HT-29 (cell line): ENCODE measurements around the gene RNU5B-1. TPM values are rescaled to one million over a fixed set of nuclear protein-coding genes. Genes with fewer than 3 reads are reported as not detected.

Source experiments
- DNase-seq: peaks from one replicate; pipeline ENCODE4 v3.0.0-alpha.2; 2015; ENCODE audit warnings: low spot score
- total RNA-seq: library from RNA; depleted of rRNA; stranded (reverse); fragments of >200 nt; shearing (Covaris generic); gene quantifications from 2 replicates; pipeline ENCODE4 v1.2.3, GENCODE V29; 2014

RNU5B-1 gene
- total RNA-seq, 1 experiment from 2014 or later: not detected

DNA sequence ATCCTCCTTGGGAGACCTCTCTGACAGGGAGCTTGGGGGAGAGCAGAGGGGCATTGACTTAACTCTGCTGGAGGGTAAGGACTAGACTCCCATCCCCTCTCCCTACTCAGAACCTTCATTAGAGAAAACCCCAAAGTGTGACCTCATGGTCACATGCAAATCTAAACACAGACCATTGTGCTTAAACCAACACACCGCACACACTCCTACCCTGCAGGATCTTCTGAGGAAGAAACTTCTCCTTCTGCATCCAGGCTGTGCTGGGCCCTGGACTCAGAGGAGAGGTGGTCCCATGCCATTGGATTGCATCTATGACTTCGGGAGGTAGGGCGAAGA is 17.0 kb upstream of the RNU5B-1 start:
- DNase-seq: no peak

DNA sequence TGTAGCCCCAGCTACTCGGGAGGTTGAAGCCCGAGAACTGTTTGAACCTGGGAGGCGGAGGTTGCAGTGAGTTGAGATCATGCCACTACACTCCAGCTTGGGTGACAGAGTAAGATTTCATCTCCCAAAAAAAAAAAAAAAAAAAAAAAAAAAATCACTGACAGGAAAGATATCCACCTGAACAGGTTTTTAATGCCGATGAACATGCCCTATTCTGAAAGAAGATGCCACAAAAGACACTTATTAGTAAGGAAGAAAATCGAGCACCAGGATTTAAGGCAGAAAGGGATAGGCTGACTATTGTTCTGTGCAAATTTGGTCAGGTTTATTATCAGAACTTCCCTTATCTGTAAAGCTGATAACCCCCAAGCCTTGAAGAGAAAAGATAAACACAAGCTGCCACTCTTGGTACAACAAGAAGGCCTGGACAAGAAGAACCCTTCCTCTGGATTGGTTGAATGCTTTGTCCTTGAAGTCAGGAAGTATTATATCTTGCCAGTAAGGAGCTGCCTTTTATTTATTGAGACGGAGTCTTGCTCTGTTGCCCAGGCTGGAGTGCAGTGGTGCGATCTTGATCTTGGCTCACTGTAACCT is 15.1 kb upstream of the RNU5B-1 start:
- DNase-seq: no peak

DNA sequence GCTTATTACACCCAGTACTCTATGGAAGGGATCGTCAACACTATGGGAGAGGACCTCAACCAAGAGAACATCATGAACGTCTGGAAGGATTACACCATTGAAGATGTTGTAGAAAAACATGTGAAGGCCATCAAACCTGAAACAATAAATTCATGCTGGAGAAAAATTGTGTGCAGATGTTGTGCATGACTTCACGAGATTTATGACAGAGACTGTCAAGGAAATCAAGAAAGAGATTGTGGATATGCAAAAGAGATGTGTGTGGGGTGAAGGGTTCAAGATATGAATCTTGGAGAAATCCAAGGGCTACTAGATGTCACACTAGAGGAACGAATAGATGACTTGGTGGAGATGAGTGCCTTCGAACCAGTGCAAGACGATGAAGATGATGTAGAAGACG is 14.2 kb upstream of the RNU5B-1 start:
- no peak for DNase-seq

DNA sequence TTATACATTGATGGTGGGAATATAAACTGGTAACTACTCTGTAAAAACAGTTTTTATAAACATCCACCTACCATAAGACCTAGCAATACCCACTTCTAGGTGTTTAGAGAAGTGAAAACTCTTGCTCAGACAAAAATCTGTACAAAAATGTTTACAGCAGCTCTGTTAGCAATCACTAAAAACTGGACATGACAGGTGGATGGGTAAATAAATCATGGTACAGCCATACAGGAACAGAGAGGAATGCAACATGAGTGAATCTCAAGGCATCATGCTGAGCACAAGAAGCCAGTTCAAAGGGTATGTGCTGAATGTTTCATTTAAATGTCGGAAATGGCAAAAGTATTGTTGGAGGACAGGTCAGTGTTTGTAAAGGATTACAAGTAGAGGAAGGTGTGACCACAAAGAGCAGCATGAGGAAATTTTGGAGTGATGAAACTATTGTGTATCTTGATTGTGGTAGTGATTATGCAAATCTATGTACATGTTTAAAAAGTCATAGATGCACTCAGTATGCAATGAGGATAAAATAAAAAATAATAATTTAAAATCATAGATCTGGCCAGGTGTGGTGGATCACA is 11.4 kb upstream of the RNU5B-1 start:
- no peak for DNase-seq

DNA sequence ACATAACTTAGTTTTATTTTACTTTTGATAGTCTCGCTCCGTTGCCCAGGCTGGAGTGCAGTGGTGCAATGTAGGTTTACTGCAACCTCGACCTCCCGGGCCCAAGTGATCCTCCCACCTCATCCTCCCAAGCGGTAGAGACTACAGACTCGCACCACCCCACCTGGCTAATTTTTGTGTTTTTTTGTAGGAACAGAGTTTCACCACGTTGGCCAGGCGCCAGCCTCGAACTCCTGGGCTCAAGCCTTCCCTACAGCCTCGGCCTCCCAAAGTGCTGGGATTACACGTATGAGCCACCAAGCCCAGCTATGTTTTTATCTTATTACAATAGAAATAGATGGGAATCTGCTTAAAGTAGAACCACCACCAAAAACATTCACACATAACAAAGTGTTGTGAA is 5.7 kb upstream of the RNU5B-1 start:
- no peak for DNase-seq

DNA sequence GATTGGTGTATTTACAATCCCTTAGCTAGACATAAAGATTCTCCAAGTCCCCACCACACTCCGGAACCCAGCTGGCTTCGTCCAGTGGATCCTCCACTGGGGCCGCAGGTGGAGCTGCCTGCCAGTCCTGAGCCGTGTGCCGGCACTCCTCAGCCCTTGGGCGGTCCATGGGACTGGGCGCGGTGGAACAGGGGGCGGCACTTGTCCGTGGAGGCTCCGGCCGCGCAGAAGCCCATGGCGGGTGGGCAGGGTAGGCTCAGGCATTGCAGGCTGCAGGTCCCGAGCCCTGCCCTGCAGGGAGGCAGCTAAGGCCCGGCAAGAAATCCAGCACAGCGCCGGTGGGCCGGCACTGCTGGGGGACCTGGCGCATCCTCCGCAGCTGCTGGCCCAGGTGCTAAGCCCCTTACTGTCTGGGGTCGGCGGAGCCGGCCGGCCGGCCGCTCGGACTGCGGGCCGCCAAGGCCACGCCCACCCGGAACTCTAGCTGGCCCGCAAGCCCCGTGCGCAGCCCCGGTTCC is 3.5 kb upstream of the RNU5B-1 start:
- DNase-seq: no peak

DNA sequence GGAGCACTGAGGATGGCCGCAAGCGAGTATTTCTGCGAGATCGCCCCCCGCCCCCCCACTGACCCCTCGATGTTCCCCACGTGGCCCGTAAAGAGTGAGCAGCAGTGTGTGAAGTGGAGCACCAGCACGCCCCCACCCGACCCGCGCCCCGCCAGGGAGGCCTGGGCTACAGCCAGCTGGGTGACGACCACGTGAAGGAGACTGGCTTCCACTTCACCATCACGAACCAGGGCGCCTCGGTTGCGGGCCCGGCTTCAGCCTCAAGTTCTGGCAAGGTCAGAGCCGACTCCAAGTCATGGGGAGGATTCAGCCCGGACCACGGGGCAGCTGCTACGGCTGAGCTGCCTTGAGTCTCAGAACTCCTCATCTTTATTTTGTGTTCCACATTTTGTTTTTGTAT is 2.4 kb upstream of the RNU5B-1 start:
- no peak for DNase-seq

DNA sequence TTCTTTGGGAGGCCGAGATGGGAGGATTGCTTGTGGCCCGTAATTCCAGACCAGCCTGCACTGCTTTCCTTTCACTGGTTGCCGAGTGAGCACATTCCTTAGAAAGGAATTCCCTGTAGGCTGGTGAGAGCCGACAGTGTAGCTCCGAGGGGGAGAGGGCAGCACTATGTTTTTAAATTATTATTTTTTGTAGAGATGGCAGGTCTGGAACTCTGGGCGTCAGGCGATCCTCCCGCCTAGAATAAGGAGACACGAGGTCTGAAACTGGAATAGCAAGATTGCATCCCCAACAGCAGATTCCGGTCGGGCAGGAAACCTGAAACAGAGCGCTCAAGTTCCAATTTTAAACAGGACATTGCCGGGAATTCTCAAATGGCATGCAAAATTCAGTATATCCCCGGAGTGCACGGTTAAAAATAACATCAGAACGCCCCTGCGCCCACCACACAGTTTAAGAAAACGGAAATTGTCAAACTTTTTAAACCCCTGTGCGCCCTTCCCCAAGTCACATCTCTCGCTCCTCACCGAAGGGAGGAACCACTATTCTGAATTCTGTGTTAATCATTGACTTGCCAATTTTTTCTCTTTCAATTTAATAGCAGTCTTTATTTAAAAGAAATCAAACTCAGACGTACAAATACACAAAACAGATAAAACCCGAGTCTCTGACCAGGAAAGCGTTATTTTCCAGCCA is 643 bp upstream of the RNU5B-1 start:
- peak; percentile 85 for DNase-seq

DNA sequence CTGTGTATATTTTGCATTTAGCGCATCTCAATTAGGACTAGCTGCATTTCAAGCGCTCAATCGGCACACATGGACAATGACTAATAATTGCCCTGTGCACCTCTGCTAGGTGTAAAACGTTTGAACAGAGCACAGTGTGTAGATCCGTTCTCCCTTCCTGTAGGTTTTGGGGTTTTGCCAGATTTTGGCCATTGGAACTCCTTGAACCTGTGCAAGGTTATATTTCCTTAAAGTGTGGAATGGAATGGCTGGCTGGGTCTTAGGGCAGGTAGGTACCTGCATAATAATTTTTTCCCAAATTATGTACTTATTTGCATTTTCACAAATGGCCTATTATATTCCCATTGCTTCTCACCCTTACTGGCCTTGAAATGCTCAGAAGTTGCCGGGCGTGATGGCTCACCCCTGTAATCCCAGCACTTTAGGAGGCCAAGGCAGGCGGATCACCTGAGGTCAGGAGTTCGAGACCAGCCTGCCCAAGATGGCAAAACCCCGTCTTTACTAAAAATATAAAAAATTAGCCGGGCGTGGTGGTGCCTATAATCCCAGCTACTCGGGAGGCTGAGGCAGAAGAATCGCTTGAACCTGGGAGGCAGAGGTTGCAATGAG is 777 bp downstream of the RNU5B-1 start:
- no peak for DNase-seq

DNA sequence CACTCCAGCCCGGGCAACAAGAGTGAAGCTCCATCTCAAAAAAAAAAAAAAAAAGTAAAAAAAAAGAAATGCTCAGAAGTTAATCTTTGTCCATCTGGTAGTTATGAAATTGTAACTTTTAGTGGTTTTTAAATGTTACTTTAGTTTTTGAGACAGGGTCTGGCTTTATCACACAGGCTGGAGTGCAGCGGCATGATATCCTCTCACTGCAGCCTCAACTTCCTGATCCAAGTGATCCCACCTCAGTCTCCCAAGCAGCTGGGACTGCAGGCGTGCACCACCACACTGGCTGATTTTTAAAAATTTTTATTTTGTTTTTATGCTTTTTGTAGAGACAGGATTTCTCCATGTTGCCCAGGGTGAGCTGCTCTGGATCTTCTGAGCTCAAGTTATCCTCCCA is 1.3 kb downstream of the RNU5B-1 start:
- DNase-seq: no peak

DNA sequence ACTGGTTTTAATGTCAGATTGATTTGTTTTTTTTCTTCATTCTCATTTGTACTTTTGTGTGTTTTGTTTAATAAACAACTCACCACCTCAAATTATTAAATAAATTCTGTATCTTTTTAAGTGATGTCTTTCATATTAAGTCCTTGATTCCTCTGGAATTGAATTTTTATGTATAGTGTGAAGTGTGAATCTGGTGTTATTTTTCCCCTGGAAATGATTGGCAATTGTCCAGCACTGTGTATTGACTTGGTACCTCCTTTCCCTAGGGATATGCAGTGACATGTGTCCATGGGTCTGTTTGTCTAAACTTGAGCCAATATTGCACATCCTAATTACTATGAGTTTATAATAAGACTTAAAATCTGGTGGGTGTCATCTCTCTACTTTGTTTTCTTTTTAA is 2.1 kb downstream of the RNU5B-1 start:
- no peak for DNase-seq

DNA sequence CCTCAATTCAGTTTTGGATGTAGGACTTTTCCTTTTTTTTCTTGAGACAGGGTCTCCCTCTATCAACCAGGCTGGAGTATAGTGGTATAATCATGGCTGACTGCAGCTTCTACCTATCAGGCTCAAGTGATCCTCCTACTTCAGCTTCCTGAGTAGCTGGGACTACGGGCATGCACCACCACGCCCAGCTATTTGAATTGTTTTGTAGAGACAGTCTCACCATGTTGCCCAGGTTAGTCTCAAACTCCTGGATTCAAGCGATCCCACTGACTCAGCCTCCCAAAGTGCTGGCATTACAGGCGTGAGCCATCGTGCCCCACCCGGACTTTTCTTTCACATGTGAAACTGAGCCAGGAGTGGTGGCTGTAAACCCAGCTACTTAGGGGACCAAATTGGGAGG is 3.5 kb downstream of the RNU5B-1 start:
- no peak for DNase-seq

DNA sequence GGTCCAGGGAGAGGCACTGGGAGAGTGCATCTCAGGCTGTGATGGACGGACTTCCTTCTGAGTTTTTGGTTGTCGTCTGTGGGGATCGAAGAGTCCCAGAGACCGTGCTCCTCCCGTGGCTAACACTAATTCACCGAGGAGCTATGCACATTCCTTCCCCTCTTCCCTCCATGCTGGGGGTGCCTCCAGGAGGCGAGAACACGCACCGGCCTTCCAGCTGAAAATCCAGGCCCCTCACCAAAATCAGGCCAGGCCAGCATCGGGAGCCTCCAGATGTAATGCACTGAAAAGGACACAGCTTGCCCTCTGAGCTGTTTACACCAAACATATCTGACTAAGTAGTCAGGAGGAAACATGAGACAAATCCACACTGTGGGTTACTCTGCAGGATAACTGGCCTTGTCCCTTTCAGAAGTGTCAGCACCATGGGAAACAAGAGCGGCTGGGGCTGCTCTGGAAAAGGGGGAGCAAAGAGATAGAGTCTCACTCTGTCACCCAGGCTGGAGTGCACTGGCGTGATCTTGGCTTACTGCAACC is 5.5 kb downstream of the RNU5B-1 start:
- DNase-seq: no peak

DNA sequence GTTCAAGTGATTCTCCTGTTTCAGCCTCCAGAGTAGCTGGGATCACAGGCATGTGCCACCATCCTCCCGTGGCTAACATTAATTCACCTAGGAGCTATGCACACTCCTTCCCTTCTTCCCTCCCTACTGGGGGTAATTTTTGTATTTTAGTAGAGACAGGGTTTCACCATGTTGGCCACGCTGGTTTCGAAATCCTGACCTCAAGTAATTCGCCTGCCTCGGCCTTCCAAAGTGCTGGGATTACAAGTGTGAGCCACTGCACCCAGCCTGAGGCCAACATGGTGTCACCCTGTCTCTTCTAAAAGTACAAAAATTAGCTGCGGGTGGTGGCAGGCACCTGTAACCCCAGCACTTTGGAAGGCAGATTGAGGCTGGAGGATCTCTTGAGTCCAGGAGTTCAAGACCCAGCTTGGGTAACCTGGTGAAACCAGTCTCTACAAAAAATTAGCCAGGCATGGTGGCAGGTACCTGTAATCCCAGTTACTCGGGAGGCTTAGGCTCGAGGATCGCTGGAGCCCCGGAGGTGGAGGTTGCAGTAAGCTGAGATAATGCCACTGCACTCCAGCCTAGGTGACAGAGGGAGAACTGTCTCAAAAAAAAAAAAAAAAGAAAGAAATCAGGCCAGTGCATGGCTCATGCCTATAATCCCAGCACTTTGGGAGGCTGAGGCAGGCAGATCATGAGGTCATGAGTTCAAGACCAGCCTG is 6.1 kb downstream of the RNU5B-1 start:
- DNase-seq: no peak

DNA sequence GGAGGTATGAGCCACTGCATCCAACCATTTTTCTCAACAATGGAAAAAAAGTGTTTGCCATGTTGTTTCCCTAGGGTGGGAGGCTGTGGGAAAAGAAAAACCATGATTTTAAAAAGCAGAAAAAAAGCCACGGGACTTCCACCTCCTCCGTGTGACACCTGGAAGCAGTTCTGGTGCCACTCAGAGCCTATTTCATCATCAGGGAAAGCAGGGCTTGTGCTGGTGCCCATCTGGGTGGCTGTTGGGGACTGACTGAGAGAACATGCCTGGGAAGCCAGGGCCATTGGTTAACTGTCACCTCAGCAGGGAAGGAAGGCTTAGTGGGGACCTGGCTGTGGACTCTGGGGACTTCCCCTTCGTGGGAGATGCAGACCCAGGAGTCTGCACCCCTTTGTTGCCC is 7.3 kb downstream of the RNU5B-1 start:
- no peak for DNase-seq

DNA sequence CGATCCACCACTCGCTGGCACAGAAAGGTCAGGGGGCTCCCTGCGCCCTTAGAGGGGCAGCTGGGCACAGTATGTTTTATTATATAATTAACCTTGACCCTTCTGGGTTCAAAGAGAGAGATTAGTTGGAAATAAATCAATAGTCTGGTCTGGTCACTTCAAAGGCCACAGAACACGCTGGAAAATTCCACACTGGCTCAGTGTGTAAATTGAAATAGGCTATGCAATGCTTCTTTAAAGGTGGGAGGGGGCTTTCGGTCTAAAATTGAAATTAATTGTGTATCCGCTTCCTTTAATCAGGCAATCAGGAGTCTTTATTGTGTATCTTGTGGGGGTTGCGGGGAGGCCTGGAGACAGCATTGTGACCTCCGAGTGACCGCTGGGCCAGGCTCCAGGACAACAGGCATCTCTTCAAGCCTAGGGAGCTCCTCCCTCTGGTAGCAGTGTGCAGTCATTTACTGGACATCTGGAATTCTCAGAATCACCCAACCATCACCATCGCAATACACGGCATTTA is 8.0 kb downstream of the RNU5B-1 start:
- DNase-seq: no peak

DNA sequence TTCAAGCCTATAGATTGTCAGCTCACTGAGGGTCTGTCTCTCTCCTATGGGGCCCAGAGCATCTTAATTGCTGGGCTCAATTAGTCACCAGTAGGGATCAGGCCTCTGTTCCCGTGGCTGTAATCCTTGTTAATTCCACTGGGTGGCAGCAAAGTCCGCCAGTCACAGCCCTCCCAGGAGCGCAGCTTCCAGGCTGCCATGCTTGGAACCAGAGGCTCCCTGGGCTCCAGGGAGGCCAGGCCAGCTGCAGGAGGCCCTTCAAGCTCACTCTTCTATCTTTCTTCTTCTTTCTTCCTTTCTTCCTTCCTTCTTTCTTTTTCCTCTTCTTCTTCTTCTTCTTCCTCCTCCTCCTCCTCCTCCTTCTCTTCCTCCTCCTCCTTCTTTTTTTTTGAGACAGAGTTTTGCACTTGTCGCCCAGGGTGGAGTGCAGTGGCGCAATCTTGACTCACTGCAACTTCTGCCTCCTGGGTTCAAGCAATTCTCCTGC is 14.4 kb downstream of the RNU5B-1 start:
- DNase-seq: peak; percentile 95

DNA sequence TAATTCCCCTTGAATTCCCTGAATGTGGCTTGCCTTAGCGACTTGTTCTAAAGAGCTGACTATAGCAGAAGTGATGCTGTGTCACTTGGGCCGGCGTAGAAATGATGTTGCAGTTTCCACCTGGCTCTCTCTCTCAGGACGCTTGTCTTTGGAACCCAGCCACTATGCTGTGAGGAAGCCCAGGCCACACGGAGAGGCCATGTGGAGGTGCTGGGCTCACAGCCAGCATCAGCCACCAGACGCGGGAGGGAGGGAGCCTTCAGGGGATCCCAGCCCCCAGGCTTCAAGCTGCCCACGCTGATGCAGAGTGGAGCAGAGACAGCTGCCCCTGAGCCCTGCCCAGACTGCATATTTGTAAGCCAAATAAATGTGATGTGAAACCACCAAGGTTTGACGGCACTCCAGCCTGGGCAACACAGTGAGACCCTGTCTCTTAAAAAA is 18.6 kb downstream of the RNU5B-1 start:
- no peak for DNase-seq

DNA sequence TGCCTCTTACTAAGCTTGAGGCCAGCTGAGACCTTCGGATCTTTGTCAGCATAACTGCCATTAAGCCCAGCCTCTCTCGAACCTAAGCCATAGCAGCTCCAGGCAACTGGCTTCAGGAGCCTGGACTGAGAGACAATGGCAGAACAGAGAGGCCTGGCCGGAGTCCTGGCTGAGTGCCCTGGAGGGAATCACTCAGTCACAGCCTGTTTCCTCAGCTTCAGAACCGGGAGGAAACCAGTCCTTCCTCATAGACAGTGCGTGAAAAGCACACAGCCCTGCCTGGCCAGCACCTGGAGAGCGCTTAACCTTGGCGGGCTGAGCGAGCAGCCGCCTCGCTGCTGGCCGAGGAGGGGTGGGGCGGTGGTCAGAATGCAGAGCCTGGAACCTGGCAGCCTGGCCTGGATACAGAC is 21.6 kb downstream of the RNU5B-1 start:
- no peak for DNase-seq

DNA sequence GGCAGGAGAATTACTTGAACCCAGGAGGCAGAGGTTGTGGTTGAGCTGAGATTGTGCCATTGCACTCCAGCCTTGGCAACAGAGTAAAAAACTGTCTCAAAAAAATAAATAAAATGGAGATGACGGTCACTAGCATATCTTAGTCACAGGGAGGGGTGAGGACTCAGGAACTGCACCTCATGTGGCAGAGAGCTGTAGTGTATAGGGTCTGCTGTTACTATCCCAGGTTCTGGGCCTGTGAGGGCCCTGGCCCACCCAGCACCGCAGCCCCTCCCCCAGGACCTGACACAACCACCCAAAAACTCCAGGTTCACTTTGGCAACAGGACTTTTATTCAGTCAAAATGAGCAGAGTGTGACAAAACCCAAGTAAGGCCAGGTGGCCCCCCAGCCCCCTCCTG is 22.3 kb downstream of the RNU5B-1 start:
- no peak for DNase-seq

DNA sequence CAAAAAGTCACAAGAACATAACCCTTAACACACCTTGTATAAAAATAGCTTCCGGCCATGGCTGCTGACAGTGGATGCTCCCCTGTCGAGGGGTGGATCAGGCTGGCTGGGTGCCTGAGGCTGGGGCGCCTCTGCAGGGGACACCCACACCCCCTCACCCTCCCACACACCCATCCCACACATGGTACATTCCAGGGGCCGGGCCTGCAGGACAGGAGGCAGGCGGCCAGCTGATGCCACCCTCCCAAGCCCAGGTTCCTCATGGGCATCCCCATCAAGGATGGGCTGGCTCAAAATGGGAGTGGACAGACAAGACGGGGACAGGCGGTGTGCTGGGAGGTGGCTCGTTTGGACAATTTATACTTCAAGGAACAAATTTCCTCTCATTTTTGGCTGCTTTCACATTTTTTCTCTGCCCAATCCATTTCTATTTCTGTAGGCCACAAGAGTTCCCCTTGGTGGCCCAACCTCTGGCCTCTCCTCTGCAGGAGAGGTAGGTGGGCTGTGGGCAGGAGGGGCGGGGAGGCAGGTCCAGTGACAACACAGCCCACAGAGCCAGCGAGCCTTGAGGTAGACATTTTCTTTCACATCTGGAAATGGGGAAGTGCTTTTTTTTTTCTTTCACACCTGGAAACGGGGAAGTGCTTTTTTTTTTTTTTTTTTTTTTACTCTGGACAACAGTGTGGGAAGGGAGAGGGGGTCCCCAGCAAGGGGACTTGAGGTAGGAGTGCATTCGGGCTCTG is 23.3 kb downstream of the RNU5B-1 start:
- DNase-seq: no peak
